ENCODE results near the gene TP53INP2.

GRCh38 chr20:34701405-34702085 lies 2.6 kb upstream of the TP53INP2 start:
- TF ChIP-seq CTCF (conservative IDR thresholded peaks at IDR 0.05) (no peak), ZFX (IDR thresholded peaks at IDR 0.05) (no peak)

All from C4-2B (cell line).